Endothelial cell of umbilical vein (primary cell): ENCODE data around the gene NKX2-3. TPM values are rescaled to one million over a fixed set of nuclear protein-coding genes. Genes with fewer than 3 reads are reported as not detected.

ENCODE experiments used
- Bru-seq: library from RNA; stranded (reverse); fragments of 400-500 nt; gene quantifications from one replicate; lab custom pipeline; 2021; lab: Mats Ljungman, UMichigan
- BruChase-seq, 2 experiments: library from RNA; stranded (reverse); fragments of 400-500 nt; gene quantifications; one replicate each; lab custom pipeline; 2021; lab: Mats Ljungman, UMichigan
- BruUV-seq: library from RNA; stranded (reverse); fragments of 400-500 nt; replicated peaks from 2 replicates; lab custom pipeline; 2021; lab: Mats Ljungman, UMichigan
- CTCF ChIA-PET: fragments of 300-600, 350-600 bp; sonication (Branson Sonifier 250); formaldehyde crosslinking; loops from one replicate; lab custom pipeline; 2021; ENCODE audit warnings: antibody characterized with exemption, inconsistent platforms; lab: Charles Lee
- POLR2A ChIA-PET: fragments of 300-600, 350-600 bp; sonication (Branson Sonifier 250); formaldehyde crosslinking; loops from one replicate; lab custom pipeline; 2021; ENCODE audit warnings: antibody characterized with exemption, inconsistent platforms; lab: Charles Lee
- DNase-seq: peaks from one replicate; pipeline ENCODE4 v3.0.0-alpha.2; 2011; ENCODE audit warnings: low read depth, low spot score
- FAIRE-seq: peaks from 2 replicates; lab custom pipeline; 2011; peaks lifted over from hg19 to GRCh38; lab: Jason Lieb, UNC
- H2AFZ ChIP-seq: 2 replicates; pipeline ENCODE4 v1.6.0; 2012; ENCODE audit warnings: low read depth, low read length, control low read depth, inconsistent platforms
- H3K27ac ChIP-seq: 2 replicates; pipeline ENCODE4 v1.5.1; 2011; ENCODE audit warnings: low read depth, mild to moderate bottlenecking, control low read depth, low read length, moderate library complexity; ENCODE audit not compliant: insufficient read depth
- H3K27me3 ChIP-seq, 2 experiments: 2 replicates each; pipeline versions ENCODE4 v1.6.0 to v1.6.1; 2011; ENCODE audit warnings: low read length in 2 of 2, mixed read lengths in 1 of 2; ENCODE audit not compliant: control insufficient read depth in 2 of 2, insufficient read depth in 2 of 2
- H3K36me3 ChIP-seq, 2 experiments: 2 replicates in 1 of 2; 3 replicates in 1 of 2; pipeline ENCODE4 v1.5.1; 2011; ENCODE audit warnings: low read length in 2 of 2, mild to moderate bottlenecking in 1 of 2, moderate library complexity in 1 of 2; ENCODE audit not compliant: control insufficient read depth in 2 of 2, insufficient read depth in 2 of 2; ENCODE audit errors: extremely low read depth in 1 of 2
- H3K4me1 ChIP-seq: 3 replicates; pipeline ENCODE4 v1.5.1; 2011; ENCODE audit warnings: mild to moderate bottlenecking, low read length; ENCODE audit not compliant: control insufficient read depth, insufficient read depth; ENCODE audit errors: extremely low read depth
- H3K4me2 ChIP-seq: 2 replicates; pipeline ENCODE4 v1.6.1; 2011; ENCODE audit warnings: low read length, control low read depth, mixed read lengths; ENCODE audit not compliant: insufficient read depth
- H3K4me3 ChIP-seq, 3 experiments: fragments of 200-600 bp in 1 of 3; sonication (generic), shearing (Covaris generic) in 1 of 3; replicated peaks in 1 of 3; 2 replicates each; pipeline ENCODE4 v1.5.1; 2011 to 2016; ENCODE audit warnings: control low read depth in 3 of 3, low read length in 3 of 3, mild to moderate bottlenecking in 2 of 3, inconsistent platforms in 1 of 3, low read depth in 1 of 3, moderate library complexity in 1 of 3; ENCODE audit not compliant: insufficient read depth in 1 of 3
- H3K79me2 ChIP-seq: 2 replicates; pipeline ENCODE4 v1.6.0; 2012; ENCODE audit warnings: low read length, inconsistent platforms; ENCODE audit not compliant: control insufficient read depth, insufficient read depth
- H3K9ac ChIP-seq: replicated peaks from 2 replicates; pipeline ENCODE3; 2011; ENCODE audit warnings: low read length, control low read depth; ENCODE audit not compliant: insufficient read depth; ENCODE audit errors: extremely low read depth
- H3K9me1 ChIP-seq: replicated peaks from 3 replicates; pipeline ENCODE4 v1.6.0; 2011; ENCODE audit warnings: mild to moderate bottlenecking, low read length; ENCODE audit not compliant: control insufficient read depth, insufficient read depth; ENCODE audit errors: extremely low read depth
- H3K9me3 ChIP-seq: replicated peaks from 2 replicates; pipeline ENCODE4 v1.5.1; 2012; ENCODE audit warnings: low read length, inconsistent platforms; ENCODE audit not compliant: control insufficient read depth, insufficient read depth
- H4K20me1 ChIP-seq: replicated peaks from 2 replicates; pipeline ENCODE3; 2011; ENCODE audit warnings: mild to moderate bottlenecking, low read length; ENCODE audit not compliant: control insufficient read depth, insufficient read depth; ENCODE audit errors: extremely low read depth
- EZH2 ChIP-seq: IDR thresholded peaks from 2 replicates; pipeline ENCODE4 v1.6.1; 2012; ENCODE audit warnings: borderline replicate concordance, low read depth, mild to moderate bottlenecking, moderate library complexity, low read length, inconsistent platforms; ENCODE audit not compliant: severe bottlenecking
- FOS ChIP-seq: IDR thresholded peaks from 2 replicates; pipeline ENCODE4 v1.6.1; 2011; ENCODE audit warnings: mild to moderate bottlenecking, low read length, moderate library complexity, borderline replicate concordance; ENCODE audit not compliant: insufficient read depth
- dilution Hi-C: fragments of 300-500 bp; cut with MboI; formaldehyde crosslinking; loops from one replicate; pipeline ENCODE4 v1.15.0; 2019; ENCODE audit warnings: low sequenced_read_pairs; ENCODE audit not compliant: extremely low pct_ligation_motif_present
- intact Hi-C: fragments of 100-400 bp; cut with micrococcal nuclease; formaldehyde crosslinking; loops from one replicate; pipeline ENCODE4 v1.10.0; 2022
- long read RNA-seq: library from polyadenylated mRNA; stranded (forward); transcript quantifications from one replicate; pipeline ENCODE4 v2.0.0, GENCODE V29; 2021
- polyA minus RNA-seq, 3 experiments: library from RNA; depleted of rRNA, polyadenylated mRNA; stranded (reverse); fragments of >200 nt; gene quantifications; 1 replicate in 1 of 3; 2 replicates in 2 of 3; pipeline ENCODE4 v1.2.3, GENCODE V29; 2011
- polyA plus RNA-seq, 4 experiments: library from polyadenylated mRNA; depleted of rRNA in 3 of 4; stranded (reverse) in 3 of 4; unstranded in 1 of 4; fragments of >200 nt; gene quantifications; 2 replicates each; pipeline versions ENCODE4 v1.2.1 to v1.2.3, GENCODE V29; 2011 to 2012; ENCODE audit warnings: missing spikeins in 1 of 4
- total RNA-seq: library from RNA; stranded (reverse); gene quantifications from 2 replicates; pipeline ENCODE4 v1.2.3, GENCODE V29; 2021

The NKX2-3 gene
- total RNA-seq (not detected in 2 replicates), polyA plus RNA-seq (not detected in 2 replicates), polyA minus RNA-seq (not detected in 2 replicates), Bru-seq, nascent RNA (not detected), BruChase-seq, experiment 1, labeled RNA remaining after a 6-hour chase (not detected), BruChase-seq, experiment 2, labeled RNA remaining after a 2-hour chase (not detected)
- polyA plus RNA-seq (2011; cell fraction: cytosol; rRNA removed), result not detected in 2 replicates
- polyA plus RNA-seq (2011; cell fraction: nucleus; rRNA removed), result not detected in 2 replicates
- polyA plus RNA-seq (2012), result not detected in 2 replicates
- polyA minus RNA-seq (2011; cell fraction: cytosol; rRNA and poly(A)+ RNA removed), result not detected
- polyA minus RNA-seq (2011; cell fraction: nucleus; rRNA and poly(A)+ RNA removed), result not detected in 2 replicates
- long read RNA-seq, result 0 reads

DNA sequence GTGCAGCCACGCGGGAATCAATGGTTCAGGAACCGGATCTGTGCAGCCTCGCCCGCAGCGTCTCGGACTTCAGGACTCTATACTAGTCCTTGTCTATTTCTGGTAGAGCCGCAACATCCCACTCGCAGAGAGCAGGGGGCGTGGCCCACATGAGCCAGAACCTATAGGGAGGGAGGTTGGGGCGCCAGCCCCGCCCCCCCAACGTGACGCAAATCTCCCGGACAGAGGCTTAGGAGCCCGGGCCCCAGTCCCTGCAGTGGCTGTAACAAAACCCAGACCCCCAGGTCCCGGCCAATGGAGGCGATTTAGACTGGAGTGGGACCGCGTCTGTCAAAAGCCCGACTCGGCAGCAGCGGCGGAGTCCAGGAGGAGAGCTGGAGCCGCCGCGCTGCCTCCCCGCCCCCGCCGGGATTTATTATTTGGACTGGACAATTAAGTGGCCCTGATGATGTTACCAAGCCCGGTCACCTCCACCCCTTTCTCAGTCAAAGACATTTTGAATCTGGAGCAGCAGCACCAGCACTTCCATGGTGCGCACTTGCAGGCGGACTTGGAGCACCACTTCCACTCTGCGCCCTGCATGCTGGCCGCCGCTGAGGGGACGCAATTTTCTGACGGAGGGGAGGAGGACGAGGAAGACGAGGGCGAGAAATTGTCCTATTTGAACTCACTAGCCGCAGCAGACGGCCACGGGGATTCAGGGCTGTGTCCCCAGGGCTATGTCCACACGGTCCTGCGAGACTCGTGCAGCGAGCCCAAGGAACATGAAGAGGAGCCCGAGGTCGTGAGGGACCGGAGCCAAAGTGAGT, at the start of gene NKX2-3:
TSS of gene NKX2-3 (plus strand) at position 256 of the 809 bp plus-strand sequence. CDS start at position 446, 190 bp downstream.
- H3K9ac ChIP-seq, result no peak within 1 kb of the TSS
- BruUV-seq, result no TSS peak
- ChIA-PET CTCF (interaction anchor here (0.8 to 5.8 kb wide), 2 partner anchors 11 to 97 kb away, joined by 3 to 41 read pairs; no protein-coding TSS in a partner anchor), POLR2A (no interaction called here)
- dilution Hi-C loops, result no loop called here
- H3K4me1 ChIP-seq, result no peaks in the 10 kb centered on the region
- no peak for TF ChIP-seq FOS
- TF ChIP-seq EZH2, result peak; percentile 75
- no peaks in the 10 kb centered on the region for H3K36me3 ChIP-seq
- no peak within 1 kb of the TSS for H3K4me3 ChIP-seq
- FAIRE-seq (peak; percentile 49), DNase-seq (peak; percentile 40)
- intact Hi-C loops, result no loop called here
- H3K79me2 ChIP-seq, result no peaks in the 10 kb centered on the region
- H4K20me1 ChIP-seq, result no peaks in the 10 kb centered on the region
- peaks cover 93 to 97% of the 10 kb centered on the region in 2 experiments for H3K27me3 ChIP-seq
- H2AFZ ChIP-seq, result no peak within 1 kb of the TSS
- no peak within 1 kb of the TSS for H3K4me2 ChIP-seq
- no peaks in the 10 kb centered on the region for H3K9me3 ChIP-seq
- H3K27ac ChIP-seq, result no peak within 1 kb of the TSS
- H3K9me1 ChIP-seq, result no peaks in the 10 kb centered on the region
